ENCODE measurements around the gene NCOA5.
A peak's percentile ranks its signal among the peaks of the same experiment; 100 is the strongest.

NCOA5 gene

DNA sequence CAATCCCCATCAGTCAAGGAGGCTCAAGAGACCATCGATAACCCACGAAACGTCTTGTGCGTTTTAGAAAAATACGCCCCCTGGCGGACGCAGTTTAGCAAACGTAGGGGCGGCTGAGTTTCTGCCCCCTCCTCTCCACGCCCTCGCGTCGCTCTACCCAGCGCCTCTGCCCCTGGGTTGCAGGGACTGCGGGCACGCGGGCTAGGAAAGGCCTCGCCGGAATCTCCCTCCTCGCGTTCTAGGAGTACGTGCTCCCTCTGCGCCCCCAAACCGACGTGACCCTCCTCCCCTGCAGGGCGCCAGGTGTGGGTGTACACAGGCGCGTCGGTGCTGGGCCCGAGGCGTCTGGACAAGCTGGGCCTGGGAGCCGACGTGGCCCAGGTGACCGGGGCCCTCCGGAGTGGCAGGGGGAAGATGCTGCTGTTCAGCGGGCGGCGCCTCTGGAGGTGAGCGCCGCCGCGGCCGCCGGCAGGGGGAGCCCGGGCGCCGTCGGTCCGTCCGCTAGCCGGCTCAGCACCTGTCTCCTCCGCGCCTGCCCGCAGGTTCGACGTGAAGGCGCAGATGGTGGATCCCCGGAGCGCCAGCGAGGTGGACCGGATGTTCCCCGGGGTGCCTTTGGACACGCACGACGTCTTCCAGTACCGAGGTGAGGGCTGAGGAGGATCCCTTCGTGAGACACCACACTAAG, 75.8 kb downstream of the NCOA5 start:
- peak; percentile 57 for DNase-seq (ENCODE audit: low read depth)

DNA sequence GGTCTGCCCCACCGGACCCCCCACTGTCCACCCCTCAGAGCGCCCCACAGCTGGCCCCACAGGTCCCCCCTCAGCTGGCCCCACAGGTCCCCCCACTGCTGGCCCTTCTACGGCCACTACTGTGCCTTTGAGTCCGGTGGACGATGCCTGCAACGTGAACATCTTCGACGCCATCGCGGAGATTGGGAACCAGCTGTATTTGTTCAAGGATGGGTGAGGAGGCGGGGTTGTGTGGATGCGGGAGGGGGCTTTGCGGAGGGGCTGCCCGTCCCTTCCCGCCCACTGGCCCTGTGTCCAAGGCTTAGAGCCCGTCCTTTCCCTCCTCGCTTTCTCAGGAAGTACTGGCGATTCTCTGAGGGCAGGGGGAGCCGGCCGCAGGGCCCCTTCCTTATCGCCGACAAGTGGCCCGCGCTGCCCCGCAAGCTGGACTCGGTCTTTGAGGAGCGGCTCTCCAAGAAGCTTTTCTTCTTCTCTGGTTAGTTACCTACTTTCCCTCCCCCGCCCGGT, 76.4 kb downstream of the NCOA5 start:
- DNase-seq (ENCODE audit: low read depth): no peak

DNA sequence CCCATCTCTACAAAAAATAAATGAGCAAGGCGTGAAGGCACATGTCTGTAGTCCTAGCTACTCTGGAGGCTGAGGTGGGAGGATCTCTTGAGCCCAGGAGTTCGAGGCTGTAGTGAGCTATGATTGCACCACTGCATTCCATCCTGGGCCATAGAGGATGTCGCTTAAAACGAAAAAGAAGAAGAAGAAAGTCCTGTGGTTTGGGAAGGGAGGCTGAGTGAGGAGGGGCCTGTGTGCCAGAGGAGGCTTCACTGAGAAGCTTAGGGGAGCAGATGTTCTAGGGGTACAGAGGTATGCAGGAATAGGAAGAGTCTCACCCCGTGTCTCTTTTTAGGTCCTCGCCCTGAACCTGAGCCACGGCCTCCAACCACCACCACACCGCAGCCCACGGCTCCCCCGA, 76.8 kb downstream of the NCOA5 start:
- no peak for DNase-seq (ENCODE audit: low read depth)

DNA sequence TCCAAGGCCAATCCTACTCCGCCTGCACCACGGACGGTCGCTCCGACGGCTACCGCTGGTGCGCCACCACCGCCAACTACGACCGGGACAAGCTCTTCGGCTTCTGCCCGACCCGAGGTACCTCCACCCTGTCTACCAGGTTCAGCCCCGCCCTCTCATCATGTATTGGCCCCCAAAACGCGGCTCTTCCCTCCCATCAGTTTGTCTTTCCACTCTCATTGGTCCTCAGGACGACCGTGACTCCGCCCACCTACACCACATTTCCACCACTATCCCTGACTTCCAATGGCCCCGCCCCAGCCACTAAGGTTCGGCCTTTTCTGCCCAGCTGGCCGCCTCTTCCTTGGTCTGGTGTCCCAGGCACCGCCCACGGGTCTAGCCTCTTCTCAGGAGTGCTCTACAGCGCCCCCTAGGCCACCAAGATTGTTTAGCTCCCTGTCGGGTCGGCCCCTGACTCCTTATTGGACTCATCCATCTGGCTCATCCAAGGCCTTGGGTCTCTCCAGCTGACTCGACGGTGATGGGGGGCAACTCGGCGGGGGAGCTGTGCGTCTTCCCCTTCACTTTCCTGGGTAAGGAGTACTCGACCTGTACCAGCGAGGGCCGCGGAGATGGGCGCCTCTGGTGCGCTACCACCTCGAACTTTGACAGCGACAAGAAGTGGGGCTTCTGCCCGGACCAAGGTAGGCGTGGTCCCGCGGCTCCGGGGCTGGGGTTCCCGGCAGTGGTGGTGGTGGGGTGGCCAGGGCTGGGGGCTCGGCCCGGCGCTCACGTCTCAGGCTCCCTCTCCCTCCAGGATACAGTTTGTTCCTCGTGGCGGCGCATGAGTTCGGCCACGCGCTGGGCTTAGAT, 77.9 kb downstream of the NCOA5 start:
- no peak for DNase-seq (ENCODE audit: low read depth)
